HPDE6-E6E7 (cell line): ENCODE data around the gene AFTPH.

Source experiments
- DNase-seq: peaks from one replicate; pipeline ENCODE4 v3.0.0; 2011; ENCODE audit warnings: missing footprints; ENCODE audit errors: extremely low spot score

AFTPH gene, protein sequence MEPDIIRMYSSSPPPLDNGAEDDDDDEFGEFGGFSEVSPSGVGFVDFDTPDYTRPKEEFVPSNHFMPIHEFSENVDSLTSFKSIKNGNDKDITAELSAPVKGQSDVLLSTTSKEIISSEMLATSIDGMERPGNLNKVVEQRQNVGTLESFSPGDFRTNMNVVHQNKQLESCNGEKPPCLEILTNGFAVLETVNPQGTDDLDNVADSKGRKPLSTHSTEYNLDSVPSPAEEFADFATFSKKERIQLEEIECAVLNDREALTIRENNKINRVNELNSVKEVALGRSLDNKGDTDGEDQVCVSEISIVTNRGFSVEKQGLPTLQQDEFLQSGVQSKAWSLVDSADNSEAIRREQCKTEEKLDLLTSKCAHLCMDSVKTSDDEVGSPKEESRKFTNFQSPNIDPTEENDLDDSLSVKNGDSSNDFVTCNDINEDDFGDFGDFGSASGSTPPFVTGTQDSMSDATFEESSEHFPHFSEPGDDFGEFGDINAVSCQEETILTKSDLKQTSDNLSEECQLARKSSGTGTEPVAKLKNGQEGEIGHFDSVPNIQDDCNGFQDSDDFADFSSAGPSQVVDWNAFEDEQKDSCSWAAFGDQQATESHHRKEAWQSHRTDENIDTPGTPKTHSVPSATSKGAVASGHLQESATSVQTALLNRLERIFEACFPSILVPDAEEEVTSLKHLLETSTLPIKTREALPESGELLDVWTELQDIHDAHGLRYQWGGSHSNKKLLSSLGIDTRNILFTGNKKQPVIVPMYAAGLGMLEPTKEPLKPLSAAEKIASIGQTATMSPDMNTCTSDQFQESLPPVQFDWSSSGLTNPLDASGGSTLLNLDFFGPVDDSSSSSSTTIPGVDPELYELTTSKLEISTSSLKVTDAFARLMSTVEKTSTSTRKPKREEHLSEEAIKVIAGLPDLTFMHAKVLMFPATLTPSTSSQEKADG

GRCh38 chr2:64523666-64524603 is at the start of gene AFTPH:
Gene AFTPH (plus strand): TSS chr2:64524328. CDS start chr2:64551475, 27,147 bp downstream.
- DNase-seq, result peak; percentile 99

GRCh38 chr2:64474636-64475035 is 49.5 kb upstream of the AFTPH start:
- no peak for DNase-seq

- DNase-seq, result no peak
Measured at GRCh38 chr2:64477037-64477436, 47.1 kb upstream of the AFTPH start.

DNA sequence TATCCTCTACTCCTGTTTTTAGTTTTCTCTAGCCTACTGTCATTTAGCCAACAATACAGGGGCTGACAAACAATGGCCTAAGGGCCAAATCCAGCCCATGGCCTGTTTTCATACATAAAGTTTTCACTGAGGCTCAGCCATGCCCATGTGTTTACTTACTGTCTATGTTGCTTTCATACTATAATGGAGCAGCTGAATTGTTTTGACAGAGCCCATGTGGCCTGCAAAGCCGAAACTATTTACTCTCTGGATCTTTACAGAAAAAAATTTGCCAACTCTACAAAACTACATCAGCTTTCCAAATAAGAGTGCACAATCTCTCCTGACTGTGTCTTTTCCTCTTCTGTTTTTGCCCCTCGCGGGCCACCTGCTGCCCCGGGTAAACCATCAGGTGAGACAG is 46.1 kb upstream of the AFTPH start:
- DNase-seq, result no peak

DNA sequence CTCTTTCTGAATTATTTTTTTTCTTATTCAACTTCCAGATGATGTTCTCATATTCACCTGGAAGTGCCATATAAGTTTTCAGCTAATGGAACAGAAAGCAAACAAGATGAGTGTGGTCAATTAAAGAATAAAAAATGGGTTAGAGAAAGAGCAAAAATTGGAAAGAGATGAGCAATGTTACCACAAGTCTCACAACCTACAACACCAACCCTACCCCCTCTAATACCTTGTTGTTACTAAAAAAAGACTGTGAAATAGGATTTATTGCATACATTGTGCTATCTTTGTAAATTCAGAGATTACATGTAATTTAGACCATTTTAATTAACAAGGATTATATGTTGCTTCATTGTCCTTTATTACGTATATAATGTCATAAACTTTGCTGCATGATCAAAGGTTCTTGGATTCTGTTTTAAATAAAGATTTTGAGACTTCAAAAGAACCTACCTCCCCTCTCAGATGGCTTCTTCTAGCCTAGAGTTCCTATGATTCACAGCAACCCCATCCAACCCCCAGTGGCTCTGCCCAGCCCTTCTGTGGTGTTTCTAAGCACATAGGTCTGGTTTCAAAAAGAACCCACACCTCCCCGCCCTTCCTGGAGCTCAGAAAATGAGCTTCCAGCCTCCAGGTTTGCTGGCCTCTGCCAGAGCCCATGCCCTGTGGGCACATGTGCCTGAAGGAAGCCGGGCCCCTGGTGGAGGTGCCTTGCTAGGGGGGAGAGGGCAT is 45.5 kb upstream of the AFTPH start:
- no peak for DNase-seq

DNA sequence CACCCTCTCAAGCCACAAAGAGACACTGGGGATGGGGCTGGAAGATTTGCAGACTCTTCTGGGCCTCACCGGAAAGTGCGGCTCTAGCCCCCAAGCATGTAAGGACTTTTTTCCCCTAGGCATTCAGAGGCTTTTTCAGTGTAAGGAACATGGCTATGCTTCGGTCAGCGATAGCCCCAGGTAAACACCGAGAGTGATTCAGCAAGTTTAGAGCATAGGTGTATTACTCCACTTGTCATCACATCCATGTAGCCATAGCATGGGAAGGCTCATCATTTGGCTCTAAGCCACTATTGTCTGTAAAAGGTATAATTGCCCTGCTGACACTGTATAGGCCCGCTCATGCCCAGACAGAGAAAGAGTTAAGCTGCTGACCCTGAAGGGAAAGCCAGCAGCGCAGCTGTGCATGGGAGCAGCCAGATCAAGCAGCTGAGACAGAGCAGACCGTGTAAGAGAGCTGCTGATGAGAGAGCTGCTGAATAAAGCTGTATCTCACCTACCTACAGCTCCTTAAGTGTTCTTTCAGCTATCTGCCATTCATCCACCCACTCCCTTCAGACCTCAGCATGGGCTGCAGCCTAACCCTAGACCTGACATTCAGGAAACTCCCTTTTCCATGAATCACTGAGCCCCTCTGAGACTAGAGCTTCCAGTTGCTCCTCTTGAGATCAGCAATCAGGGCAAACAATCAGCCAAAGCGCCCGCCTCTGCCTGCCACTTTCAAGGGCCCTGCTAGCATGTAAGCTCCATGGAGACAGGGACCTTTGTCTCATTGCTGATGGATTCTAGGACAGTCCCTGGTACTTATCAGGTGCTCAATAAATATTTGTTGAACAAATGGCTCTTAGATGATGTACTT is 44.6 kb upstream of the AFTPH start:
- no peak for DNase-seq

DNA sequence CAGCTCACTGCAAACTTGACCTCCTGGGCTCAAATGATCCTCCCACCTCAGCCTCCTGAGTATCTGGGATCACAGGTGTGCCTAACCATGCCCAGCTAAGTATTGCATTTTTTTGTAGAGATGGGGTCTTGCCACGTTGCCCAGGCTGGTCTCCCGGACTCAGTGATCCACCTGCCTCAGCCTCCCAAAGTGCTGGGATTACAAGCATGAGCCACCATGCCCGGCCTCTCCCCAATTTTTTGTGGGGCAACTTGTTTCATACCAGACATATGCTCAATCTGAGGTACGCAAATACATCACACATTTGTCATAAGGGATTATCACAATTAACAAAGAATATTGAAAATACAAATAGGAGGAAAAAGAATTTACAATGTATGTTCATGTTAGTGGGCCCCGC is 42.5 kb upstream of the AFTPH start:
- DNase-seq, result no peak

- DNase-seq, result no peak
Measured at GRCh38 chr2:64482243-64482642, 41.9 kb upstream of the AFTPH start.

- no peak for DNase-seq
Measured at GRCh38 chr2:64482765-64483504, 41.2 kb upstream of the AFTPH start.

DNA sequence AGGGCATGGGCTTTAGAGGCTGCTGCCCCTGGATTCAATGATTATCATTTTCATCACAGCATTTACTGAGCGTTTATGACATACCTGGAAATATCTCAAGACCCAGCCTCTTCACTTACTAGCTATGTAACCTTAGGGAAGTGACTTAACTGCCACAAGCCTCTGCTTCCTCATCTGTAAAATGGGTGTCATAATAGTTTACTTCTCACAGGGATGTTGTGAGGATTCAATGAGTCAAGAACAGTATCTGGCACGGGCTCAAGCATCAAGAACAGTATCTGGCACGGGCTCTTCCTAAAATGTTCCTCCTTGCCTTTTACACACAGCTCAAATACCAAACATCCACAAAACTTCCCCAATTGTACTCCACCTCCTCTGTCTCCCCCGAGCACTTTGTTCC is 38.8 kb upstream of the AFTPH start:
- DNase-seq, result no peak

- peak; percentile 47 for DNase-seq
Measured at GRCh38 chr2:64485961-64486360, 38.2 kb upstream of the AFTPH start.

DNA sequence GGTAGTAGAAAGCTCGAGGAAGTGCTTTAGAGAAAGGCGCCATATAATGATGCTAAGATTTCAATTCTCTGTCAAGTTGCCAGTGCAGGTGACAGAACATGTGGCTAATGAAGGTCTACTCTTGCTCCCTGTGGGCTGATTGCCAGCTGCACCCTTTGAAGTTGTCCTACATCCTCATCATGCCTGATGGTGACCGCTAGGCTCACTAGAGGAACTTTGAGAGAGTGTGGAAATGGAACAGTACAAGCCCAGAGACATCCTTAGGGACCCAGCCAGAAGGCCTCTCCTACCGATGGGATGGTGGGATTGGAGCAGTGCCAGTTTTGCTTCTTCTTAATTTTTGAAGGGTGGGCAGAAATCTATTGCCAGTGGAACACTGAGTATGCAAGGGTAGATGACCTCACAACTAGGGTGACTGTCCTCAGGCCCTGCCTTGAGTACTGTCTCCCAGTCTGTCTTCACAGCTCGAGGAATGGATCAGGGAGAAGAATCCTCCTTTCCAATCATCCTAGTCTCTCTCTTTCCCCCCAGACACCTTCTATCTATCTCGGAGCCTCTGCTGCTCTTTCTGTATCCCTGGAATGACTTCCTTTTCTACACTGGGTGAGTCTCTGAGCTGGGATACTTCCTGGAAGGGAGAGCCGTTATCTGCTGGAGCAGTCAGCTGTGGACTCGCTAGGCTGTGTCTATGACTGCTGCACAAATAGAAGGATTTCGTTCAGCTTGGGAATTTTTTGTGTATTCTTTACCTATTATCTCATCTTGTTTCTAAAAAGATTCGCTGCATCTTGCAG is 36.7 kb upstream of the AFTPH start:
- DNase-seq, result no peak

DNA sequence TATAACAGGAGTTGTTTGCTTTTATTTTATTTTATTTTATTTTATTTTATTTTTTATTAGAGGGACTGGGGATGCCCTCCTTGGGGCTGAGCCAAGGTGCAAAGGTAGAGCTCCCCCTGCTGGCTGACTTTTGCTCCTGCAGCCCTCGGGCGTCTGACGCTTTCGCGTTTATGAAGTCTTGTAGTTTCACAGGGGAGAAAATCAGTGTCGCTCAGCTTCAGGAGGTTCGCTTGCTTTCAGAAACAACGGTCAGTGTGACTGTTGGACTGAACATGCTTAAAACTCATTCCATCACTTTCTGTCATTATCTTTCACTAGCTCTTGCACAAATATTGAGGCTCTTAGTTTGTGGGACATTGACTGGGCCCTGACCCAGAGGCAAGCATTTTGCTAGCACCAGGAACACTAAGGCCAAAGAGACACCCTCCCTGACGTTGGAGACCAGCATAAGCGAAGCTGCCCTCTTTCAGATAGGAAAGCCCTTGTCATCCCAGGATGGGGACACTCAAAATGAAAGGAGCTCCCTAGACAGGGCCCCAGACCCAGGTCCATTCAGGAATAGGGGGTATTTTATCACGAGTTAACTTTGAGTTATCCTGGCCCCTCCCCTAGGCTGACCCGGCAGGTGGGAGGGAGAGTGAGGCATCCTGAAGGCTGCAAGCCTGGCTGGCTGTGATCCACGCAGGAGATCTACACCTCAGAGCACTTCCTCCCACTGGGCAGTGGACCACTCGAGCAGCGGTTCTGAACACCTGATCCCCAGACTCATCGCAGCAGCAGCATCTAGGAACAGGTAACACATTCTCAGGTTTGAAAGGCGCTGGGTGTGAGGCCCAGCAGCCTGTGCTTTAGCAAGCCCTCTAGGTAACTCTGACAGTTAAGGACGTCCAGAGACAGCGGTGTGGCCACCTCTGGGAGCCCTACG is 35.8 kb upstream of the AFTPH start:
- DNase-seq, result peak; percentile 60

DNA sequence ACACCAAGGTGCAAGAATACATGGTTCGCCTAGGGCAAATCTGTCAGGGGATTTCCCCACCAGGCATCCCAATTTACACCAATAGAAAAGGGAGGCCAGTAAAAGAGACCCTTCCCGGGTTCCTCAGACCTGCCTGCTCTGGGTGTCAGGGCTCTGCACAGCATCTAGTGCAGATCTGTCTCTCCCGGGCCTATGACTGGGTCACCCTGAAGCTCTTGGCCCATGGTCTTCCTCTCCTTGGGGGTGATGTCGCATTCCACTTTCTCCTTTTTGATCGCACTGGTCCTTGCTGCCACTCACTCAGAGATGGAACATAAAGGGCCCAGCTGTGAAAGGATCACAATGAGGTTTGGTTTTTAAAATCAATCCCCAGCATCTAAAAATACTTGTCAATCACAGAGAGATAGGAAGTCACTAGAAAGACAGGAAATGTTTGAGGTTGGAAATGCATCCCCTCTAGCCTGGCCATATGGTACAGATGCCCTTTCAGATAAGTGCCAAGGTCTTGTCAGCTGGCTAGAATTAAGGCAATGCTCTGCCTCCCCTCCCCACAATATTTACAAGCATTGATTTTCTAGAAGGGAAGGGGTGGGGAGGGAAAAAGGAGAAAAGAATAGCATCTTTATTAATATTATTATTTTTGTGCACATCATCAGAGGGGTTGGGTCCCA is 34.9 kb upstream of the AFTPH start:
- no peak for DNase-seq

DNA sequence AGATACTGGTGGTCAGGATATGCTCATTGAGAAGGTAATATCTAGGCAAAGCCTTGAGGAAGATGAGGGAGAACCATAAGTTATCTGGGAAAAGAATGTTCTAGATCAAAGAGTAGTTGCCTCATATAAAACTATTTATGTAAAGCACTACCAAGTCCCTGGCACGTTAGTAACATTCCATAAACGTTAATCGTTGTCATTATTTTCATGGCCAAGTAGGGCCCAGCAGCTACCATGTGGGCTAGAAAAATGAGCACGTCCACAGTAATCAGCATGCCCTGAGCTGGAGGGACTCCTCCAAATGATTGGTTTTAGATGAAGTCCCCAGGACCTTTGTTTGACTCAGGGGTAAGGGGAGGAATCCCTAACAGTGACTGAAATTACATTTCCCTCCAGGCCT is 32.7 kb upstream of the AFTPH start:
- no peak for DNase-seq

GRCh38 chr2:64492272-64492671 is 31.9 kb upstream of the AFTPH start:
- no peak for DNase-seq

- DNase-seq, result no peak
Measured at GRCh38 chr2:64492821-64493220, 31.3 kb upstream of the AFTPH start.
